Kidney glomerular epithelial cell (primary cell): ENCODE measurements around the gene MCTP1.
"Not testable (repeated sequence)": the region's sequence is repeated elsewhere in the genome, so short reads cannot be mapped to it uniquely, and the experiment has no call there.

Experiments used
- DNase-seq: peaks from one replicate; lab custom pipeline; 2025; lab: John Stamatoyannopoulos, UW

The MCTP1 gene

GRCh38 chr5:95027775-95028174 is 257.1 kb downstream of the MCTP1 start:
- DNase-seq, result no peak

GRCh38 chr5:95027151-95027721 is 257.7 kb downstream of the MCTP1 start:
- DNase-seq, result no peak

DNA sequence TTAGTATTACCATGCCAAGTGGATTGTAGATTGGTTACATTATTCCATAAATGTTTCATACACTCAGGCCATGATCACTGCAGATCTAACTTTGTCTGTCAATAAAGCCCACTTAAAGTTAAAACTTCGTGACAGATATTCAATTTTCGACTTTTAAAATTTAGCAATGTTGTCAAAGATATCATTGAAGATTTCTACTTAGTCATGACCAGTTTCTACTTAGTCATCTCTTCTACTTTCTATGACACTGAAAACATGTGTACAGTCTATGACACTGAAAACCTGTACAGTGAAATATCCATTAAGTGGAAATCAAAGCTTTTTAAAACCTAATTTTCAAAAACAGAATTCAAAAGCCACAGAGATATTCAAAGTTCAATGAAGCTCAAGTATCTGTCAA is 258.2 kb downstream of the MCTP1 start:
- DNase-seq, result no peak

- no peak for DNase-seq
These were observed 261.8 kb downstream of the MCTP1 start for GRCh38 chr5:95022967-95023695.

GRCh38 chr5:95020345-95020744 is 264.5 kb downstream of the MCTP1 start:
- no peak for DNase-seq

DNA sequence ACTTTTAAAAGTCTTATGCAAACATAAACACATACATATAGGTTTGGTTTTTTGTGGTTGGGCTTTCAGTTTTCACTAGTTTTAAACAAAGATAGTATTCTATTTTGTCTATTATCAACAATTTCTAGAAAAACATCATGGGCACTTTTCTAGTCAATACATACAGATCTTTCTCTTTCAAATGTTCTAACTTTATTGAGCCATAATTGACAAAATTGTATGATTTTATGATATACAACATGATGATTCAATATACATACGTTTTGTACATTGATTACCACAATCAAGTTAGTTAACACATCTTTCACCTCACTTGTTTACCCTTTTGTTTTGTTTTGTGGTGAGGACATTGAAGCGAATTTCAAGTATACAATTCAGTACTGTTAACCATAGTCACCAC is 265.9 kb downstream of the MCTP1 start:
- no peak for DNase-seq

- DNase-seq, result no peak
These were observed 266.4 kb downstream of the MCTP1 start for GRCh38 chr5:95018511-95018910.

GRCh38 chr5:95009812-95010211 is 275.1 kb downstream of the MCTP1 start:
- DNase-seq, result no peak

GRCh38 chr5:95007921-95008597 is 276.8 kb downstream of the MCTP1 start:
- DNase-seq, result no peak

GRCh38 chr5:95005811-95006210 is 279.1 kb downstream of the MCTP1 start:
- DNase-seq, result no peak

DNA sequence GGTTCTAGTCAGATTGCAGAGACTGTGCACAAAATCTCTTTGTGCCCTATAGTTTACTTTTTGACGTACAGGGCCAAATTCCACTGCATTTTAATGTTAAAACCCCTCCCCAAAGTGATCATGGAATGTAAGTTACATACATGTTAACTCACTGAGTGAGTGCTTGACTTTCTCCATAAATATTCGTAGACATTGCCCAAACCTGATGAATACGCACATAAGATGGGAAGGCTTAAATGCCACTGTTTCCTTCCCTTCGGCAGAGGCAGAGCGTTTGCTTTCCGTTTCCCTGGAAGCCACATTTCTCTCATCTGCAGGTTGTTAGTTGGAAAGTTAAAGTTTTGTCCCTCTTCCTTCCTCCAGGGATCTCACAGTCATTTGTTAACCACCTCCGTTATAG is 286.2 kb downstream of the MCTP1 start:
- no peak for DNase-seq

DNA sequence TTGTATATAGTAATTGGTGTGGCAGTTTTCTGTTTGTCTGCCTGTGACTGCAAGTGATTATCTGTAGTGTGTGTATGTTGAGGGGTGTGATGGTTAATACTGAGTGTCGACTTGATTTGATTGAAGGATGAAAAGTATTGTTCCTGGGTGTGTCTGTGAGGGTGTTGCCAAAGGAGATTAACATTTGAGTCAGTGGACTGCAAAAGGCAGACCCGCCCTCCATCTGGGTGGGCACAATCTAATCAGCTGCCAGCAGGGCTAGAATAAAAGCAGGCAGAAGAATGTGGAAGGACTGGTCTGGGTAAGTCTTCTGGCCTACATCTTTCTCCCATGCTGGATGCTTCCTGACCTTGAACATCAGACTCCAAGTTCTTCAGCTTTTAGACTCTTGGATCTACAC is 290.4 kb downstream of the MCTP1 start:
- not testable (repeated sequence) for DNase-seq

DNA sequence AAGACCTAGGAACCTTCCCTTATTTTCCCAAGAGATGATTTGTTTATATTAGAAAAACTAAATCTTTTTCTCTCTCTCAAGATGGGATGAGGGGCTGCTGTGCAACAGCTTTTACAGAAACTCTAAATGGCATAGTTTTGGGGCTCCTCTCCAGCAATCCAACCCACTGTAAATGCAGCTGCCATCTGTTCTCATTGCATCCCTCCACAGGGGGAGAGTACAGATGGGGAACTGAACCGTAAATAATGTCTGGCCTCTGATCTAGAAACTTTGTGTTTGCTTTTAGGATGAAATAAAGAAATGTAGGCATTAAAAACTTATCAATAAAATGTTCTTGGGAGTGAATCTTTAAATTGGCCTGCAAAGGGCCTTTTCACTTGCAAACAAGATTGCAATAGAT is 291.4 kb downstream of the MCTP1 start:
- DNase-seq, result no peak

DNA sequence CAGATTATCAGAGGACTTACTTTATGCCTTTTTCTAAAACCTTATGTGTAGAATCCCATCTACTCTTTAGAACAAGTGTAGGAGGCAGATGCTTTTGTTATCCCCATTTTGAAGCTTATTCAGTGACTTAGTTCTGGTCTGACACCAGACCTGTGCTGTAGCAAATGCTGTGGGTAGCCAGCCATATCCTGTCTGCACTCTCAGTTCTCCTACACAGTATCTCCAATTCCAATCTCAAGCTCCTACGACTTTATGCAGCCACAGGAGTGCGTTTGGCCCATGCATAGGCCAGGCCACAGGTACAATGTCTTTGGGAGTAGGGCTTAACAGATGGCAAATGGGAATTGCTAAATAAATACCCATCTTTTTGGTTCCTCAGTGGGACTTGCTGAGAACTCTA is 292.6 kb downstream of the MCTP1 start:
- no peak for DNase-seq

DNA sequence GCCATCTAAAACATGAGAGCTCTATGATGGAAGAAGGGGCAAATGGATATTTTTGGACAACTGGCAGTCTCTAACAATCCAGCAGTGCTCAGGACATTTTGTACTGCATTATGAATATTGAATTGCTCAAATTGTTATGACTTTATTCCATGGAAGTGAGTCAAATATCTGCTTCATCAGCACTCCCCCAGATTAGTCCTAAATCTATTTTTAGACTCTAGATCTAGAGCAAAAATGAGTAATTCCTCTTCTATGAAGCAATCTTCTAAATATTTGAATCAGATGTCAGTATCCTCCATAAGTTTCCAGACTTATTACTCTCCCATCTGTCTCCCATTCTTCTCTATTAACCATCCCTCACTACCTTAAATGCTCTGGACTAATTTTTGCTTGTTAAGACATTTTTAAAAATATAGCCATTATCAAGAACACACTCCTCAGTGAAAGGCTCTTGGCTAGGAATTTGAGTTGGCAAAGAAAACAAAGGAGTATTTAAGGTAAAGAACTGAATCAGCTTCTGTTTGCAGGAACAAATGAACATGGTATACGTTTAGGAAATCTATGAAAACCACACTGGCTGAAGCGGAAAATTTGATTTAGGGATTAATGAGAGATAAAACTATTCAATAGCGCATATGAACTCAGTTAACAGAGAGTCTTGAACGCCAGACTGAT is 300.9 kb downstream of the MCTP1 start:
- no peak for DNase-seq

GRCh38 chr5:94977437-94977836 is 307.5 kb downstream of the MCTP1 start:
- DNase-seq, result no peak

- no peak for DNase-seq
These were observed 308.0 kb downstream of the MCTP1 start for GRCh38 chr5:94976853-94977252.

DNA sequence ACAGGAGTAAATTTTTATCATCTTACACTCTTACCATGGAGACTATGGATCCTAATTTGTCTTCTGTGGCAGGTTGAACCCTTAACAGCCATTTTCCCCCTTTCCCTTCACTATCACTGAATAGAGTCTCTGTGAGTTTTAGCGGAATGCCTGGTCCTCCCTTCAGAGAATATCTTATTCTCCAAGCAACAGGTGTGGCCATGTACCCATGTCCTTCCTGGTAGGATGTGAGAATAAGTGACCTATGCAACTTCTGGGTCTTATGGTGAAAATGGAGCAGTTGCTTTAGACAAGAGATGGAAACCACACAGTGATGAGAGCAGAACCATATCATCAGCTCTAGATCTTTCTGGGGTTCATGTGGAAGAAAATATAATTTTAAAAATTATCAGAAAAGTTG is 312.6 kb downstream of the MCTP1 start:
- DNase-seq, result no peak

DNA sequence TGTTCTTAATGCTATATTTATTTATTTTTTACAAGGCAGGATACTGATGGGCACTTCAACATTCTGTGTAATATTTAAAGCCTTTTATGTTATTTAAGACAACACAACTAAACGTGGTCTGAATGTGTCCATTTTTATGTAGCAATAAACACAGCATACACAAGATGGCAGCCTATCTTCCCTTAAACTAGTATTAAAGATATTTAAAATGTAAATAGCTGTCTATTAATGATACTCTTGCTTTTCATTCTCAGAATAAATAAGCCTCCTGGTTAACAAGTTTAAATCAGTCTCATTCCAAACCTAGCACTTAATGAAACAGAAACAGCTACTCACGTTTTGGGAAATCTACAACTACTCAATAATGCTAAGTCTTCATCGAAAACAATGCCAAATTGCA is 315.7 kb downstream of the MCTP1 start:
- DNase-seq, result peak; percentile 23

DNA sequence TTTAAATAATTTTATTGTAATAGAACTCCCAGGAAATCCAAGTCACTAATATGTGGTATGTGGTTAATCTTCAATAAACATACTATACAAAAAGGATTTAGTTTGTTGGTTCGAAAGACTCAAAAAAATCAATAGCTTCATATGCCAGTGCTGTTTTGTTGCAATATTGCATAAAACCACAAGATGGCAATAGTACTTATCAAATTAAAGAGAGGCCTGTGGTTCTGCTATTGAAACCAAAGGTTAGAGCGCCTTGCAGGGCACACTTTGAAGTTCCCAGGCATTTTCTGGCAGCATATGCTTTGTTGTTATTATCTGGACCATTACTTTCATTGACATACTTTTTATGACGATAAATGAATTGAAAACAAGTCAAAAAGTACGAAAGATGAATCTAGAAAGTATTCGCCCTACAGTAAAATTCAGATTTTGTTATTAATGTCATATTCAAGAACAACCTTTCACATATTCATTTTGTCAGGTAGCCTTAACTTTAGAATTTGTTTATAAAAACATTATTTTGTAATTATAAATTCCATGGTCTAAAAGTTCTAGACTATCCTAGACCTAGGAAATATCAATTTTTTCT is 316.3 kb downstream of the MCTP1 start:
- DNase-seq, result peak; percentile 78

- no peak for DNase-seq
These were observed 317.4 kb downstream of the MCTP1 start for GRCh38 chr5:94967525-94967924.

- DNase-seq, result not testable (repeated sequence)
These were observed 325.6 kb downstream of the MCTP1 start for GRCh38 chr5:94959279-94959678.

DNA sequence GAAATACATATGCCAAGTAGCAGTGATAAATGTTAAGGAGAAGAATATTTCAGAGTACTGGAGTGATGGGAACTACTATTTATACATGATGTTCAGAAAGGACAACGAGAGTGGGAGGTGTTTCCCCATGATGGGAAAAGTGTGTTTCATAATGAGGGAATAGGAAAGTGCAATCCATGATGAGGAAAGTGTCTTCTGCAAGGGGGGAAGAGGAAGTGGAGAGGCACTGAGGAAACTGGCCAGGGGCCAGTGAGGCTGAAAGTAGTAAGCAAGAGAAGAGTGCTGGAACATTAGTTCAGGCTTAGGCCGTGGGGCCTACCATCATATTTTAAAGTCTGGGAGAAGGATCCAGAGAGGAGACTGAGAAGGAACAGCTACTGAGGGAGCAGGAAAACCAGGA is 339.2 kb downstream of the MCTP1 start:
- no peak for DNase-seq
